Body of pancreas (tissue), 4 donors: Measurements from ENCODE around the gene NUDT1.

Experiments used
- POLR2A ChIP-seq, 3 donors: fragments of 450-650 bp; IDR thresholded peaks; one replicate each; pipeline ENCODE4 v1.6.1; 2016; ENCODE audit warnings: antibody characterized with exemption in 3 of 3, mild to moderate bottlenecking in 2 of 3
- TF ChIP-seq, protein P1 (sequence below), 7 experiments: fragments of 450-650 bp in 4 of 7; fragments of 200-600 bp in 3 of 7; sonication (generic) in 3 of 7; IDR thresholded peaks; one replicate each; pipeline ENCODE4 v1.5.1; 2016 to 2019; ENCODE audit warnings: antibody characterized with exemption in 7 of 7

DNA sequence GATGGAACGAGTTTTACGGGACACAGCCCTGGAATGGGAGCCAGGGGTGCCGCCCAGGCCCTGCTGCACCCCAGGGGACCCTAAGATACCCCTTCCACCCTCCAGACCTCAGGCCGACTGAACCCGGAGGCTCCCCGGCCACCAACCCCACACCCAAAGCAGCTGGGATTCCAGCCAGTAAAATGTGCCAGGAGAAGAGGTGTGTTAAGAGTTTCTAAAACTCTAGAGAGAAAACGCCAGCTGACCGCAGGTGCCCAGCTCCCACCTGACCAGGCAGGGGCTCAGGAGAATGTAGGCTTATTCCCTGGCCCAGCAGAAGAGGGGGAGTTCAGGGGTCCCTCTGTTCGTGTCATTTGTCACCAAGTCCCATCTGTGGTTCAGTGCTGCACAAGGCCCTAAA, 17.5 kb downstream of the NUDT1 start:
- TF ChIP-seq, protein P1, sequence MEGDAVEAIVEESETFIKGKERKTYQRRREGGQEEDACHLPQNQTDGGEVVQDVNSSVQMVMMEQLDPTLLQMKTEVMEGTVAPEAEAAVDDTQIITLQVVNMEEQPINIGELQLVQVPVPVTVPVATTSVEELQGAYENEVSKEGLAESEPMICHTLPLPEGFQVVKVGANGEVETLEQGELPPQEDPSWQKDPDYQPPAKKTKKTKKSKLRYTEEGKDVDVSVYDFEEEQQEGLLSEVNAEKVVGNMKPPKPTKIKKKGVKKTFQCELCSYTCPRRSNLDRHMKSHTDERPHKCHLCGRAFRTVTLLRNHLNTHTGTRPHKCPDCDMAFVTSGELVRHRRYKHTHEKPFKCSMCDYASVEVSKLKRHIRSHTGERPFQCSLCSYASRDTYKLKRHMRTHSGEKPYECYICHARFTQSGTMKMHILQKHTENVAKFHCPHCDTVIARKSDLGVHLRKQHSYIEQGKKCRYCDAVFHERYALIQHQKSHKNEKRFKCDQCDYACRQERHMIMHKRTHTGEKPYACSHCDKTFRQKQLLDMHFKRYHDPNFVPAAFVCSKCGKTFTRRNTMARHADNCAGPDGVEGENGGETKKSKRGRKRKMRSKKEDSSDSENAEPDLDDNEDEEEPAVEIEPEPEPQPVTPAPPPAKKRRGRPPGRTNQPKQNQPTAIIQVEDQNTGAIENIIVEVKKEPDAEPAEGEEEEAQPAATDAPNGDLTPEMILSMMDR (IDR thresholded peaks at IDR 0.05), result no peak
- no peak for TF ChIP-seq POLR2A (IDR thresholded peaks at IDR 0.05)
